HL-60/S4 (cell line): ENCODE data around the gene PSG5.
"Not testable (repeated sequence)": the region's sequence is repeated elsewhere in the genome, so short reads cannot be mapped to it uniquely, and the experiment has no call there.

Source experiments
- in situ Hi-C: fragments of 300-500 bp; cut with MboI; formaldehyde crosslinking; loops from 2 replicates; pipeline ENCODE4 v1.14.3; 2022; ENCODE audit warnings: low sequenced_read_pairs

The PSG5 gene

DNA sequence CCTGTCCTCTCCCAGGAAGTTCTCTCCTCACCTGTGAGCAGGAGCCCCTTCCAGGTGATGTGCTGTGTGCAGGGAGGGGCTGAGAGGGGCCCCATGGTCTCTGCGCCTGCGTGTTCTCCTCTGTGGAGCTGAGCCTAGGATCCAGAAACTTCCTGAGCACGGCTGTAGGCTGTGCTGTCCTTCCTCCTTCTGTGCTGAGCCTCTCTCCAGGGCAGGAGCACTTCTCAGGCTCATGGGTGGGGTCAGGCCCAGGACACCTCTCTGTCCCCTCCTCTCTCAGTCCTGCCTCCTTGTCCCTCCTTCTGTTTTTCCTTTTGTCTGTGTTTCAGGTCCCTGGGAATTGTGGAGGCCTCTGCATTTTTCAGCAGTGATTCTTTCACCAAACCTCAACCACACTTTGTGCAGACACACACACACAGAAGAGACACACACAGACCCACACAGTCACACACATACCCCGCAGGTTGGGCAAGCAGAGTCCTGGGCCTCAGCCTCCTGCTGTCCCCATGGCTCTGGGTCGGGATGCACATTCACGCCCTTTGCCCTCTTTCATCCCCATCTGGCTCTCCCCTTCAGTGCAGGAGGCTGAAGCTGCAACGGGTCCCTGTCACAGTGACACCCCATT is at the start of gene PSG5:
Gene PSG5 (minus strand): TSS at position 226 of the 625 bp plus-strand sequence. CDS start 131 bp downstream, at position 95.
- in situ Hi-C loops = not testable (repeated sequence)

DNA sequence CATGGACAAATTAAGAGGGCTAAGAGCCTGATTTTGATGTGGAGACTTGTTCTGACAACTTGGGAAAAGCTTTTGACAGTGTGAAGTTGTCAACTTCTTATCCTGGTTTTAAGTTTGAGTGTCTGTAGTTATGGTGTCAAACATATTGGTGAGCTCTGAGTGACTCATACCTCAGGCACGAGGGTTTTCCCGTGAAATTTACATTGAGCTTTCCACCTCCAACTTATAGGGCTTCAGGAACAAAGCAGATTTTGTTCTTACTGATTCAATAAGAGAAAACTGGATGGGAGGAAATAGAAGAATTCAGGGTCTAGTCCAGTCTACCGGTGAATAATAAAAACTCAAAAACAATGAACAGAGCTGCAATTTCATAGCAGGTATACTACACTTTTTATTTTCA is 49.4 kb upstream of the PSG5 start:
- in situ Hi-C loops = not testable (repeated sequence)

DNA sequence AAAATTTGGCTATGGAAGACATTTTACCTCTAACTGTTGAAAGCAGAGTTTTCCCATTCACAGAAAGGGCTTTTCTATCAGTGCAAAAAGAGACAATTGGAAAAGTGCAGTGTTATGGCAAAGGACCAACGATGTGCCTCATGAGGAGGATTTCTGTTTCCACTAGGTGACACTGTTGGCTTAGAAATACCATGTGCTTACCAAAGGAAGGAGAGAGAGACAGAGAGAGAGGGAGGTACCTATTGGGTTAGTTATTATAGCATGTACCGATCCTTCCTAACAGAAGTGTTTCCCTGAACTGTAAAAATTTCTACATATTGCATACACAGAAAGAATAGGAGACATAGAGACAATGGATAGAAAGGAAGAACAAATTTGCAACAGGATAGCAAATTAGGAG is 43.0 kb upstream of the PSG5 start:
- in situ Hi-C loops = no loop called here

DNA sequence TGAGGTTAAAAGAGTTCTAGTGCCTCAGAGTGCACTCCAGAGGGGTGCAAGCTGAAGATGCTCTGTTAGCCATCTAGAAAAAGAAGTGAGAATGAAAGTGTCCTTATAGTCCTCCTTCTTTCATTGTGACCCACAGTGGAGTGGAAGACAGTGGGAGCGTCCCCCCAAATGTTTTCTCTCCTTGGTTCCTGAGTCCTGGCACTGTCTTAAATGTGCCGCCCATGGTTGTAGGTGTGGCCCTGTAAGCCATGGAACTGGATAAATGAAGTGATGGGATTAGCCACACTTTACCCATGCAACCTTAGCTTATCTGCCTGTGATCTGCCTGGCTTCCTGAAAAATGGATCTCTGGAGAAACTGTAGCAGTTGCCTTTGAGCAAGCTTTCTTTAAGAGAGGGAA is 42.4 kb upstream of the PSG5 start:
- in situ Hi-C loops = not testable (repeated sequence)

DNA sequence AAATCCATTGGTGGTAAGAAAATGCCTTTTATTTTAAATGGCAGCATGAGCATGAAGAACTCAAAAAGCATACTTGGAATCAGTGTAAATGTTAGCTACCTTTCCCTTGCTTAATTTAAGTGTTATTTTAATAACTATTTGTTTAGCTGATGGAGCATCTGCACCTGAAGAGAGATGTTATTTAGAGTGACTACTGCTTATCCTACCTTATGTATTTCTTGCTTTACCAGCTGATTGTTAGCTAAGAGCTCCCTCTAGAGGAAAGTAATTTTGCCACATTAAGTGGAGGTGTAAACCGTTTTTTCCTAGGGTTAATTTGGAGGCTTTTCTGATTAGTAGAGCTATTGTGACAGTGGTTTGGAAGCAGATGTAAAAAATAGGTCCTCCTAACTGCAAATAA is 40.6 kb upstream of the PSG5 start:
- in situ Hi-C loops = not testable (repeated sequence)

DNA sequence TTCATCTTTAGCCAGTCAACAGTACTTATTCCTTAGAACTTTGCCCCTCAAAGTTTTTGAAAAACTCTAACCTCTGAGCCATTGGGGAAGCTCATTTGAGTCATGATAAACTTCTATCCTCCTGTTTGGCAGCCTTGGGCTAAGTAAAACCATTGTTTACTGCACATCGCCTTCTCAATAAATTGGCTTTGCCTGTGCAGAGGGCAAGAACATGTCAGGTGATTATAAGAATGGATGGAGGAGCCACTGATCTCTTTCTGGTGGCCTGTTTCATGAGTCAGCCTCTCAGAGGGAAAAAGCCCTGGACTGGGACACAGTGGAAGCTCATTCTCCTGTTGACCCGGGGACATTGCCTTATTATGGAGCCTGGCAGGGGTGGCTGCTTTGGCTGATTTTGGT is 38.5 kb upstream of the PSG5 start:
- in situ Hi-C loops = no loop called here

DNA sequence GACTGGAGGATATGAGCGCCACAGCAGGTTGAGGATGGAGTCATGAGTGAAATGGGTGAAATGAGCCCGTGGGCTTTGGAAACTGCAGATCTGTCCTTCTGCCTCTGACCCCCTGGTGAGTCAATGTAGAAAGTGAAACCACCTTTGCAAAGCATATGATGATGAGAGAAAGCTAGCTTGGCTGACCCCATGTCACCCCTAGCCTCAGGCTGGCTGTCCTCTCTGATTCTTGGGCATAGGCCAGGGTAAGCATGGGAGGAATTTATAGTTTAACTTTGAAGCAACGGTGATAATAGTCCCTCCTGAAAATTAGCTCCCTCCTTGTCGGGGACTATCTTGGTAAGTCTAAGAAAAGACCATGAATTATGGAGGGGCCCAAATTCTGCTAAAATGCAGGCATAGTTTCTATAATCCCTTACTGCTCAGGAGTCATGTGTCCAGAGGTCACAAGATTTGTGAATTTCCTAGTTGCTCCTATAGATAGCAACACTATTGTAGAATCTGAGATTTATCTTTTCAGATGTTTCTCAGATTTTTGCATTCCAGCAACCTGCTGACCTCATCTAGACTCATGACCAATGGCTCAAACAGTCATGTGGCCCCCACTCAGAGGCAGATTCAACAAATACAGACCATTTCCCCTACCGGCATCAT is 38.0 kb upstream of the PSG5 start:
- in situ Hi-C loops = not testable (repeated sequence)

DNA sequence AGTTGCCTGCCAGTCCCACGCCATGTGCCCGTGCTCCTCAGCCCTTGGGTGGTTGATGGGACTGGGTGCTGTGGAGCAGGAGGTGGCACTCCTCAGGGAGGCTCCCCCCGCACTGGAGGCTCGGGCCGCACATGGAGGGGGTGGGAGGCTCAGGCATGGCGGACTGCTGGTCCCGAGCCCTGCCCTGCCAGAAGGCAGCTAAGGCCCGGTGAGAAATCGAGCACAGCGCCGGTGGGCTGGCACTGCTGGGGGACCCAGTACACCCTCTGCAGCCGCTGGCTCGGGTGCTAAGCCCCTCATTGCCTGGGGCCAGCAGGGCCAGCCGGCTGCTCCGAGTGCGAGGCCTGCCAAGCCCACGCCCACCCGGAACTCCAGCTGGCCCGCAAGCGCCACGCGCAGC is 35.6 kb upstream of the PSG5 start:
- in situ Hi-C loops = not testable (repeated sequence)

DNA sequence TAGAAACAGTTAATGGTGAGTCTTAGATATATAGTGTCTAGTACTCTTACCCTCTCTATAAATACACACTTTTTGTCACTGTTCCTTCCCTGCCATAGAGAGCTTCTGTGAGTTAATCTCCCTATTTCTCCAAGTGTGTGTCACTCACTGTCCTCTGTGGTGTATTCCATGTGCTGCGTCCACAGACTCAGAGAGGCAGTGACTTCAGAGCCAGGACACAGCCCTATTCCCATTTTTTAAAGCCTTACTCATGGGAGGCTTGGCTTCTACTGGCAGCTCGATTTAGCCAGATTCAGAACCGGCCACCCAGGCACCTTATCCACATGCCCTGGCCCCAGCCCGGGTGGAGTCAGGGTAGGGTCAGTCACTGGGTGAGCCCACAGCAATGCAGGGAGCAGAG is 32.8 kb upstream of the PSG5 start:
- in situ Hi-C loops = not testable (repeated sequence)

DNA sequence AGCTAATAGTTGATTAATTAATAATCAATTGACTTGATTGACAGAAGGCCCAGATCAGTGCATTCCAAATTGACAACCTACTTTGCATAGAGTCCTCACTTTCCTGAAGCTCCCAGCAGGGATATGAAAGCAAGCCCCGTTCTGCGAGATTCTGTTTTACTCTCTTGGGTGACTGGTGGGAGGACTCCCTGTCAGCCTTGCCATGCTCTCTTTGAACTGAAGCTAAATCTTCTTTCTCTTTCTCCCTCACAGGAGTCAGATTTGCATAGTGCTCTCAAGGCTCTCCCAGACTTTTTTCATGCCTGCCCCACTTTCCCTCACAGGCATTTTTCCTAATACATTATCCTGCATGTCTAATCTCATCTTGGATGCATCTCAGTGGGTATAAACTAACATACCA is 29.5 kb upstream of the PSG5 start:
- in situ Hi-C loops = not testable (repeated sequence)

DNA sequence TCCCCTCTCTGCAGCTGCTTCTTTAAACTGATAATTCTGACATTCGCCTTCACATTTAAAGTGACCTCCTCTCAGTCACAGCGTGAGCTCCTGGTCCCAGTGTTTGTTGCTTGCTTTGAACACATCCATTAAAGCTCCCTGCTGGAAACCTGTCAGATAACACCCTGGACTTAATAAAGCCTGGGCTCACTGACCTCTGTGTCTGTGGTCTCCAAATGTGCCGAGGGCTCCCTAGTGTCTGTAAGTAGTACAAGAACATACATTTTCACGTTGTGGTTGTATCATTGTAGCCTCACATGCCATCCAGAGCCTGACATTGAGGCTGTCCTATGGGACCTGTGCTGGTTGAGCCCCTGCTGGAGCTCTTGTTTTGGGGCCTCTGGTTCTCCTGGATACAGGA is 21.7 kb upstream of the PSG5 start:
- in situ Hi-C loops = no loop called here

DNA sequence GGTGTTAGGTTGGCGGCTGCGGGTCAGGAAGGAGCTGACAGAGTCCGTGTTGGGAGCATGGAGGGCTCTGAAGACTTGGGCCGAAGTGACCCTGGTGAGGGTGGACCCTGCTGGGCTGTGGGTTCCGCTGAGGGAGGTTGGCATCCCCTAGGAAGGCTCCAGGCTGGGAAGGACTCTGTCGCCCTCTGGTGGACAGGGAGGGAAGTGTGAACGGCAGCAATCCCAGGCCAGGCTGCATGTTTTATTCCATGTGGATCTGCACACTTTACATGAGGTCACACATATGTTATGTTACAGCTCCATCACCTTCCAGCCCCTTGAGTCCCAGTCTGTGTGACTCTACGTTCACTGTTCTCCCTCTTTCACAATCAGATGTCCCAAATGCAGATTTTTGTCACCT is 20.8 kb upstream of the PSG5 start:
- in situ Hi-C loops = not testable (repeated sequence)

DNA sequence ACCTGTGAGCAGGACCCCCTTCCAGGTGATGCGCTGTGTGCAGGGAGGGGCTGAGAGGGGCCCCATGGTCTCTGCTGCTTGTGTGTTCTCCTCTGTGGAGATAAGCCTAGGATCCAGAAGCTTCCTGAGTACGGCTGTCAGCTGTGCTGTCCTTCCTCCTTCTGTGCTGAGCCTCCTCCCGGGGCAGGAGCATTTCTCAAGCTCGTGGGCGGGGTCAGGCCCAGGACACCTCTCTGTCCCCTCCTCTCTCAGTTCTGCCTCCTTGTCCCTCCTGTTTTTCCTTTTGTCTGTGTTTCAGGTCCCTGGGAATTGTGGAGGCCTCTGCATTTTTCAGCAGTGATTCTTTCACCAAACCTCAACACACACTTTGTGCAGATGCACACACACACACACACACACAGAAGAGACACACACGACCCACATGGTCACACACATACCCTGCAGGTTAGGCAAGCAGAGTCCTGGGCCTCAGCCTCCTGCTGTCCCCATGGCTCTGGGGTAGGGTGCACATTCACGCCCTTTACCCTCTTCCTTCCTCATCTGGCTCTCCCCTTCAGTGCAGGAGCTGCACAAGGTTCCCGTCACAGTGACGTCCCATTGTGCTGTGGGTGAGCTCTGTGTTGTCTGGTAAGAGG is 19.3 kb upstream of the PSG5 start, which contains the start of gene PSG4:
Gene PSG4 (minus strand): TSS at position 168 of the 635 bp plus-strand sequence. CDS start 102 bp downstream, at position 66.
- in situ Hi-C loops = not testable (repeated sequence)

DNA sequence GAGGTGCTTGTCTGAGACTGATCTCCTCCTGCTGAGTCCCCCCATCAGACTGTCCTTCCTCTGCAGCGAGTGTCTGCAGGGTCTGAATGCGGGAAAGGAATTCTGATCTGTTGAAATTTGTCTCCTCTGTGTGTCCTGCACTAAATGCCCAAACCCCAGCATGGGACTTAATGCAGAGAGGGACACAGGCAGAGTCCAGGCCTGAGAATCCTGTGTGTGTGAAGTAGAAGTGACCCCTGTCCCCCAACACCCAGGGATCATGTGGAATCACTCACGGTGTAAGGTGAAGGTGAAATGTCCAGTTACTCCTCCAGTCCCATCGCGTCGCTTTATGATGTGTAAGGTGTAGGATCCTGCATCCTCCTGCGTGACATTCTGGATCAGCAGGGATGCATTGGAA is 17.3 kb upstream of the PSG5 start:
- in situ Hi-C loops = not testable (repeated sequence)

DNA sequence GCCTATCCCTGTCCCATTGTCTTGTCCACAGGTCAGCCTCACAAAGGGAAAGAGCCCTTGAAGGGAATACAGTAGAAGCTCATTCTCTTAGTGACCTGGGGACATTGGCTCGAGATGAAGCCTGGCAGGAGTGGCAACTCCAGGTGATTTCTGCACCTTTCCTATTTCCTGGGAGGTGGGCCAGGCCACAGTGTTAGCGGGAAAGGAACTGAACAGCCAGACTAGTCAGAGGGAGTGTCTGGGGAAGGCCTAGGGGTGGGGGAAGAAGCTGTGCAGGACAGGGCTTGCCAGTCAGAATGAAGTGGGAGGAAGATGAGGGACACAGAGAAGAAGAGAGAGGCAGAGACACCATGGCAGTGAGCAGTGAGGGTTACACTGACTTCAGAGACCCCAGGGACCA is 15.6 kb upstream of the PSG5 start:
- in situ Hi-C loops = not testable (repeated sequence)

DNA sequence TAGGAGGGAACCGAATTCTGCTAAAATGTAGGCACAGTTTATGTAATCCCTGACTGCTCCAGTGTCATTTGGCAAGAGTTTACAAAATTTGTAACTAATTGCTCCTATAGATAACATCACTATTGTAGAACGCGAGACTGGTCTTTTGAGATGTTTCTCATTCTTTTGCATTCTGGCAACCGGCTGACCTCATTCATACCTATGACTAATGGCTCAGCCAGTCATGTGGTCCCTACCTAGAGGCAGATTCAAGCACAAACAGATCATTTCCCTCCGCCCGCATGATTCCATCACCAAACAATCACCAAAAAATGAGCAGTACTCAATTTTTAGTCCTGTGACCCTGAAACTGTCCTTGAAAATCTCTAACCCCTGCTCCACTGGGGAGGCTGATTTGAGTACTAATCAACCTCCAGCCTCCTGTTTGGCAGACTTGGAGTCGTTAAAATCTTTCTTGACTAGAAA is 15.0 kb upstream of the PSG5 start:
- in situ Hi-C loops = not testable (repeated sequence)

DNA sequence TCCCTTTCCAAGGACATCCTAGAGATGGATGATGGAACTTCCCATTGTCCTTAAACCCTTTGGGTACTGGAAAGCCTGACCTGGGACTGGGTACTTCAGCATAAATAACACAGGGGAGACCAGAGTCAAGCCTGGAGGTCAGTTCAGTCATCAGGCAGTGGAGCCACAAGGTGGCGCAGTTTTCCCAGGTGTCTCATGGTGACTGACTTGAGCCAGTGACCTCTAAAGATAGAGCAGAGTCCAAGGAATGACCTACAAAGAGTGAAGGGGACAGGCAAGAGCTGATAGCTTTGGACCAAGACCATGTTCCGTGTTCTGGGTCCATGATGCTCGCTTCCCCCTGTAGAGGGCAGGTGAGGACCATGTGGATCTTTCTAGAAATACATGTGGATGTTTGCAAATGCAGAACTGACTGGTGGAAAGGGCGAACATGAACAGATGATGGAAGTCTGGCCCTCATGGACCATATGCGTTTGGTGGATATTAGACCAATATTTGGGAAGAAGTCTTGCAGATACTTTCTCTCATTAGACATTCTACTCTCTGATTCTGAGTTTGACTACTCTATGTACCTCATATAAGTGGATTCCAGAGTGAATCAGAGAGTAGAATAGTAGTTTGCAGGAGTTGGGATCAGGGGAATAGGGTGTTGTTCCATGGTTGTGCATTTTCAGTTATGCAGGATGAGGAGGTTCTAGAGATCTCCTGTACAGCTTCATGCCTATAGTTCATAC is 12.5 kb upstream of the PSG5 start:
- in situ Hi-C loops = not testable (repeated sequence)

DNA sequence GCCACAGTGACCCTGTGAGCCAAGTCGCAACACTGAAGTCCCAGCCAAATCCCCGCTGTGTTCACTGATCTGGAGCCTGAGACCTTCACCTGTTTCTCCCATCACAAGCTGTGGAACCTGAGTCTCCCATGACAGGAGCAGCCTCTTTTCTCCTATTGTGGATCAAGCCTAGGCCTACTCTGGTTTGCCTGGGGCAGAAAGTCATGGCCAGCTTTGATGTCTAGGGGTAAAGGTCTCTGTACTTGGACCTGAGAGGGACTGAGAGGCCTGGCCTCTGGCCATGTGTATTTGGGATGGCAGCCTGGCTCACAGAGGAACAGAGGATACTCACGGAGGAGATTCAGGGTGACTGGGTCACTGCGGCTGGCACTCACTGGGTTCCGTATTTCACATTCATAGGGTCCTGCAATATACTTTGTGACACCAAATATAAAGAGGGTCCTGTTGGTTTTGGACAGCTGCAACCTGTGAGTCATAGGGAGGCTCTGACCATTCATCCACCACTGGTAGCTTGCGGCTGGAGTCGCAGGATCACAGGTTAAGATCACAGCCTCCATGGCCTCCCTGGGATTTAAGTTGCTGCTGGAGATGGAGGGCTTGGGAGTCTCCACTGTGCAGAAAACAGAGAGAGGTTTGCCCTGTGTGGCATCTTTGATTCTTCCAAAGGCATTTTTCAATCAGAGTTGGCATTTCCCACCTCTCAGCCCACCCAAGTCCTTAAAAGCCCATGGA is 11.5 kb upstream of the PSG5 start:
- in situ Hi-C loops = not testable (repeated sequence)

DNA sequence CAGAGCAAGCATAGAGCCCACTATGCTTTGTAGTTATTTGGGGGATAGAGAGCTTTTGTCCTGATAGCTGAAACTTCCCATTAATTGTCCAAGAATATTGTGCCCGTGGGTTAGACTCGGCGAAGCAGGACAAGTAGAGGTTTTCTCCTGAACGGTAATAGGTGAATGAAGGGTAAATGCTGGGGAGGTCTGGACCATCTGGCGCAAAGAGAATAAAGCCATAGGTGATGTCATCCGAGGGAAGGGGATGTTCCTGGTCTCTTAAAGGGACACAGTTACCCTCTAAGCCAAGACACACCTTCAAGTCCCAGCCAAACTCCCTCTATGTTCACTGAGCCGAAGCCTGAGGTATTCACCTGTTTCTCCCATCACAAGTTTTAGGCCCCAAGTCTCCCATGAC is 8.1 kb upstream of the PSG5 start:
- in situ Hi-C loops = not testable (repeated sequence)

DNA sequence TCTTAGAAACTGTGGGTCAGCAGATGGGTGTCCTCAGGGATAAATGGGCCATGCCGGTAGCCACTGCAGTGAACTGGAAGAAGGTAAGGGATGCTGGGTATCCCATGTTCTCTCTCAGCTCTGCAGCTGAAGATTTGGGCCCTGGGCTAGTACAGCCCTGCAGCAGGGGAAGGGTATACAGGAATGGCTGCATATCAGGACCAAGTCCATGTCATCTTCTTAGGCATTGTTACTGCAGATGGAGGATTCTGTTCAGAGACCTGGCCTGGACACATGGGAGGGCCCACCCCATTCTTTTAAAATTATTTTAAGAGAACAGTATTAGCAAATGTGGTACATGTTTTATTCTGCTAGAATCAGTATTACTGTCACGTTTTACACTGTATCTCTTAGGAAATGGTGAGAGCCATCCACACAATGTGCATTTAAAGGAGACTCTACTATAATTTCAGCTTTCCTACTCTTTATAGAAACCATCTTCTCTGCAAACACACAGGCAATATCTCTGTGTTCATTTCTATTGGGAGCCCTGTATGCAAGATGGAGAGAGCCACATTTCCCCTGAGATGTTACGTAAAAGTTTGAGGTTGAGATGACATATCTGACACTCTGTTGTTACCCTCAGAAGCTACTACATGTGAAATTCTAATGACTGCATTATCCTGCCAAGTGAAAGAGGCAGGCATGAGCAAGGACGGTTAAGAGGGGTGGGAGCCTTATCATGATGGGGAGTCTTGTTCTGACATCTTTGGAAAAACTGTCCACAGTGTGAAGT is 6.2 kb upstream of the PSG5 start:
- in situ Hi-C loops = not testable (repeated sequence)
